Measurements from ENCODE around the gene EFCAB8.
"Not testable (repeated sequence)": the region's sequence is repeated elsewhere in the genome, so short reads cannot be mapped to it uniquely, and the experiment has no call there.

The EFCAB8 gene

DNA sequence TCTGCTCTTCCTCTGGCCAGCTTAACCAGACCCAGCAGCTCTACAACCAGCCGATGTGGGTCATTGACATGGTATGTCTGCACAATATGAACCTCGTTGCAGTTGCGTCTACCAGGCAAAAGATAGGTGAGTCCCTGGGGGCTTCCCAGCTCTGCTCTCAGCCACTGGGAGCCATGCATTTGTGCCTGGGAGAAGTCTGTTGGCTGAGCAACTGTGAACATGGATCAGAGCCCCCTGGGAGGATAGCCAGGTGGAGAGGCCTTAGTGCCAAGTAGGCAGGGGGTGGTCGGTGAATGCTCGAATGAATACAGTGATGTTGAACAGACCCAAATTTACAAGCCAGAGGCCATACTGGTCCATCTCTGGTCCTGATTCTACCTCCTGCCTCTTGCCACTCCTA, 30.6 kb downstream of the EFCAB8 start:
- DNase-seq = no peak

DNA sequence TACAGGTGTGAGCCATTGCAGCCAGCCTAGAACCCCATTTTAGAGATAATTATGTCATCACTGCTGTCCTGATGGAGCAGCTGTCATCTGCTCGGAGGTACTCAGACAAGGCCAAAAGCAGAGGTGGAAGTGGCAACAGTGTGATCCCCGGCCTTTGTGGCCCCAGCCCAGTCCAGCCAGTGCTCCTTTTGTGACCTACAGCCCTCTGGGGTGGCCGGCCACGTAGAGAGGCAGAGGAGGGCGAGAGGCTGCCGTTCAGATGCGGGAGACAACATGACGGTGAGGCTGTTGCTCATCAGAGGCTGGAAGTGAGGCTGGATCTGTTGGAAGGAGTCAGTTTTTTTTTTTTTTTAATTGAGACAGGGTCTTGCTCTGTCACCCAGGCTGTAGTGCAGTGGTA, 32.8 kb downstream of the EFCAB8 start:
- DNase-seq = no peak

DNA sequence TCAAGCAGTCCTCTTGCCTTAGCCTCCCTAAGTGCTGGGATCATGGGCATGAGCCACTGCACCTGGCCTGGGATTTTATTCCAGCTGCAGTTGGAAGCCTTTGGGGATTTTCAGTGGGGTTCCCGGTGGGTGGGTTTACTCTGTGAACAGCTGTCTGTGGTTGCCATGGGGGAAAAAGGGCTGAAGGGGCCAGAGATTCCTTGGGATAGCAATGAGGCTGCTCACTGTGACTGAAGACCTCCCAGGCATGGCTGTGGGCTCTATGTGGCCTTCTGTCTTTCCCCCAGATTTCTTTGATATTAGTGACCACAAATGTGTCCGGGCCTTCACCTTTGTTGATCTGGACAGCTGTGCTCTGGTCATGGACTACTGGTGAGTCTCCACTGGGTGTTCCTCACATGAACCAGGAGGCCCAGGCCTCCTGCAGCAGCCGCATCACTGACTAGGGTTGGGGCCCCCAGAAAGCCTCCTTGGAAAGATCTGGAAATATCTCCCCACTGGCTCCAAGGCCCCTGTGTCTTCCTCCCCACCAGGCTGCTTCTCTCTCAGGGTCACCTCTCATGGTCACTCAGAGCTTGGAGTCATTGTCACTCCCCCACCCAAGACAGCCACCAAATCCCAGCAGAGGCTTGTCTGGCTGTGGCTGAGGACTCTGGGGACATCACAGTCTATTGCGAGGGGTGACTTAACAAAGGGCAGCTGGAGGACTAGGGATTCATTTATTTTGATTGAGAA, 33.4 kb downstream of the EFCAB8 start:
- no peak for DNase-seq

- DNase-seq = no peak
Observed at GRCh38 chr20:32893263-32894025, 34.7 kb downstream of the EFCAB8 start.

DNA sequence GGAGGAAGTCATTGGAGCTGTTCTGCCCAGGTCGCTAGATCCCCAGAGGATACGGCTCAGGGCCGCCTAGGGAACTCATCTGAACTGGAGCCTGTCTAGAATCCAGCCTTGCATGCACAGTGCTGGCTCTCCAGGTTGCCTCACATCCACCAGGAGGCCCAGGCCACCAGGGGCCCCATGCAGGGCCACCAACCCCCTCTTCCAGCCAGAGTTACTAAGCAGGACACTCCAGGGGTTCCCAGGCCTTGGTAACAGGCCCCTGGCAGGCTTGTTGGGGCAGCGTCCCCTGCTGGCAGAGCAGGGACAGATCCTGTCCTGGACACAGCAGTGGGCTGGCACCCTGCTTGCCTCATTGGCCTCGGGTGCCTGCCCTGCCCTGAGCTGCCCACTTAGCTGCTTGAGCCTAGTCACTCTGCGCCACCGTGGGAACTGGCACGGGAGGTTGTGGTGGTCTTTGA, 35.3 kb downstream of the EFCAB8 start:
- no peak for DNase-seq

GRCh38 chr20:32894711-32895355, 36.1 kb downstream of the EFCAB8 start:
- no peak for DNase-seq

DNA sequence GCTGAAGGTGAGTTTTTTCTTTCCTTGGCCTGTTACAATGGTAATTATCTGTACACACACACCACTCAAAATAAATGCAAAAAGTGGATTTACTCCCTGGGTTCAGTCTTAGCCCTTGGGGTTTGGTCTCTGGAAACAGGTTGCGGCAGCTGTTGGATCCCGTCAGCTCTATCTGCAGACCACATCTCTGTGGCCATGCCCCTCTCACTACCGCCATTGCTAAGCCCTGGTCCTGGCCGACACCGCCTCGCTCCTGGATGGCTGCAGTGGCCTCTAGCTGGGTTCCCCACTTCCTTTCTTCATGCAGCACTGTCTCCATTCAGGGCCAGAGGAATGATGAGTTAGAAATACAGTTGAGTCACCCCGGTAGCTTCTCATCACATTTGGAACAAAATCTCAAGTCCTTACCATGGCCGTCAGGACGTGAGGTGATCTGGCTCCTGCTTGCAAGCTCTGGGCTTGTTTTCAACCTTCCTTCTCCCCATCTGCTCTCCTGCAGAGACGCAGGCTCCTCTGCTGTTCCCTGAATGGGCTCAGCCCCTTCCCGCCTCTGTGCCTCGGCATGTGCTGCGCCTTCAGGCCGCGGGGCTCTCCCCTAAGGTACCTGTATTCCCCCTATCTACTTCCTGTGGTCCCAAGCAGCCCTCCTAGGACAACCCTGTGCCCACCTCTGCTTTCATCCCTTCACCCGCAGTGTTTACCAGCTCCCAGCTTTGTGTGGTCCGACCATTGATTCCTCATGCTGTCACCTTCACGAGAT, 38.0 kb downstream of the EFCAB8 start:
- DNase-seq = no peak

- DNase-seq = no peak
Observed at GRCh38 chr20:32898729-32899128, 40.0 kb downstream of the EFCAB8 start.

DNA sequence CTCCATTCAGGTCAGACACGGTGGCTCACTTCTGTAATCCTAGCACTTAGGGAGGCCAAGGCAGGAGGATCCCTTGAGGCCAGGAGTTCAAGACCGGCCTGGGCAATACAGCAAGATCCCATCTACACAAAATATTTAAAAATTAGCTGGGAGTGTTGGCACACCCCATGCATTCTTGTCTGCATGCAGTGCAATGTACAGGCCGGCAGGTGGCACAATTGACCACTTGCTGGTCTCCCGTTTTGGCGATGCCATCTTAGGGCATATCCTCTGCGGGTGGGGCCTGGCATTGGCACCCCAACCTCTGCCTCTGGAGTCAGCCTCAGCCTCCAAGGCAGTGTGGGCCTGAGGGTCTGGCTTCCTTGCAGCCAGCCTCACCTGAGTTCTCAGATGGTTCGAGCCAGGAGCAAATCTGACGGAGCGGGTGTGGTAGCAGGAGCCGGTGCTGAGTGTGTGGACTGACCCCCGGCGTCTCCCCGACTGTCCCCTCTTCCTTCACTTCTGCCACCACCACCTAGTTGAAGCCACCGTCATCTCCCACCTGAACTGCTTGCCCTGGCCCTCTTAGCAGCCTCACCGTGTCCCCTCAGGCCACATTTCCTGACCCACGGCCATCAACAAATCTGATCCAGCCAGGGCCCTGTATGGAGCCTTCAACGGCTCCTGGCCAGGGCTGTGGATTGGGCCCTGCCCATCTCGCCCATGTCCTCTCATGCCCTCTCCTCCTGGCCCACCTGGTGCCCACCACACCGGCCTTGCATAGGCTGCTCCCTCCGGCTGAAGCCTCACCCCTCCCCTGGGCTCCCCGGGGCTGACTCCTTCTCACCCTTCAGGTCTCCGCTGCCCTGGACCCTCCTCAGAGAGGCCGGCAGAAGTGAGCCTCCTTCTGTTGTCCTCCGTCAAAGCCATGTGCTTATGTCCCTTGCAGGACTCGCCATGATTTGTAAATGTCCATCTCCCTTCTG, 44.0 kb downstream of the EFCAB8 start:
- peak; percentile 72 to 77 for DNase-seq

- DNase-seq = no peak
Observed at GRCh38 chr20:32903666-32904175, 45.0 kb downstream of the EFCAB8 start.

DNA sequence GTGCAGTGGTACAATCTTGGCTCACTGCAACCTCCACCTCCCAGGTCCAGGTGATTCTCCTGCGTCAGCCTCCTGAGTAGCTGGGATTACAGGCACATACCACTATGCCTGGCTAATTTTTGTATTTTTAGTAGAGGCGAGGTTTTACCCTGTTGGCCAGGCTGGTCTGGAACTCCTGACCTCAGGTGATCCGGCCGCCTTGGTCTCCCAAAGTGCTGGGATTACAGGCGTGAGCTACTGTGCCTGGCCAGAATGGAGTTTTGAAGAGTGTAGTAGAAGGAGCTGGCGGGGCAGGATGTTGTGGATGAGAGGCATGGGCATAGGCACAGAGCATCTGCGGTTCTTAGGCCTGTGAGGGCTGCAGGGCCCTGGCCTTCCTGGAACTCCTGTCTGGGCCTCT, 46.0 kb downstream of the EFCAB8 start:
- DNase-seq = not testable (repeated sequence)

GRCh38 chr20:32906200-32906599, 47.5 kb downstream of the EFCAB8 start:
- no peak for DNase-seq

DNA sequence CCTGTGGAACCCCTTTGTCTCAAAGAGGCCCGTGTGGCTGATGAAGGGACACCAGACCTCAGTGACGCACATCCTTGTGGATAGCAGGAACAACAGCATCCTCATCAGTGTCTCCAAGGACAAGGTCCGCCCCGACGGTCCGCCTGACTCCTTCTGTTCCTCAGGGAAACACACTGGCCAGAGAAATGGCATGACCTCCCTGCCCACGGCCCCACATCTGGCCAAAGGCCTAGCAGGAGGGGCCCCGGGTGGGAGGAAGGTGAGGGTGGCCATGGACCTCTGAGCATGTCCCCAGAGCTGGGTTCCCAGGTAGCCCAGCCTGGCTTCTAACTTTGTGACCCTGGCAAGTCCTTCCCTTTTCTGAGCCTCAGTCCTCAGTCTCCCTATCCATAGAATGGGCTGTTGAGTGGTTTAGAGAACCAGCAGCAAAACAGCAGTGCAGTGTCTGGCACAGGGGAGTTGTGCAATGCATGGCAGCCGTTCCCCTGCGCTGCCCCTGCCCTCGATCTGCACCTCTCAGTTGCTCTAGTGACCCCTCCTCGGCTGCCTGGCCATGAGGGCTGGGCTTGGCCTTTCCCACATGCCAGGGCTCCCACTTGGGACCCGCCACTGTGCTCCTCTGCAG, 48.3 kb downstream of the EFCAB8 start:
- DNase-seq = no peak

DNA sequence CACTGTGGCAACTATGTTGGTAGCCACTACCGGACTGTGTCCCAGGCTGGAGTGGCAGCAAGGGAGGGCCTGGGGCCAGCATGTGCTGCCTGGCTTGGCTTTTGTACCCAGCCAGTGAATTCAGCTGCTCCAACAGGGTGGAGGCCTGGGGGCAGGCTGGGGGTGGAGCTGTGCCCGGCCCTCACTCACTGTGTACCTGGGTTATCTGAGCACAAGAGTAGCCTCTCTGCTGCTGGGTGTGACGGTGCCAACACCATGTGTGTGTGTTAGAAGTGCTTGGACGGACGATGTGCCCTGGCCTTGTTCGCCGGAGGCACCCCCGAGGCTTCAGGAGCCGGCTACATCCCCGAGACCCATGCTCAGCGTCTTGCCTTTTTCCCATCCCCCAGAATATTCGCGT, 49.2 kb downstream of the EFCAB8 start:
- DNase-seq = no peak

- DNase-seq = no peak
Observed at GRCh38 chr20:32908334-32909292, 49.9 kb downstream of the EFCAB8 start.

- DNase-seq = no peak
Observed at GRCh38 chr20:32909451-32909850, 50.7 kb downstream of the EFCAB8 start.

DNA sequence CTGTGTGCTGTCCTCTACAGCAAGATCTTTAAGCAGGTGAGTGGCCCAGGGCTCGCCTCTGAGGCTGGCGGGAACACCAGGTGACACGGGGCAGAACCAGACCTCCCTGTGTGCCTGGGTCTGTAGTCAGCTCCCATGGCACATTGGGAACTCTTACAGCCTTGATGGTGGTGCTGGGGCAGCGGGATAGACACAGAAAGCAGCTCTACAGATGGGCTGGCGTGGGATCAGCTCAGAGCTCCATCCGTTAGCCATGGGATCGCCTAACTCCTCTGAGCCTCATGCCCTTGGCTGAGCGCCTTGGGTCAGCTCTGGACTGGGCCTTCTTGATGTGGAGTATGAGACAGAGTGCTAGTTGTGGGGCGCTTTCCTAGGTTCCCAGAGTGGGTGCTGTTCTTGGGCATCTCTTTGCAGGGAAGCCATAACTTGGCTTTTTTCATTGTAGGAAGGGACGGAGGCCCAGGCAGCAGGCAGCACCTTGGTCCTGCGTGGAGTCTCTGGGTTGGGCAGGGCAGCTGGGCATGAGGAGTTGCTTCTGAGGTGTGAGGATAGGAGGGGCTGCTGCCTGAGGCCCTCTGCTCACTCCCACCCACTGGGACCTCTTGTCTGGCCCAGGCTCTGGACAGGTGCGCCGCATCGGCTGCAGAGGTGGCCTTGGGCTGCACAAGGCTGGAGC, 51.3 kb downstream of the EFCAB8 start:
- DNase-seq = no peak

- DNase-seq = no peak
Observed at GRCh38 chr20:32911355-32911754, 52.6 kb downstream of the EFCAB8 start.

GRCh38 chr20:32912688-32913087, 54.0 kb downstream of the EFCAB8 start:
- no peak for DNase-seq
